ENCODE results near the gene ENOSF1.
A peak's percentile ranks its signal among the peaks of the same experiment; 100 is the strongest.
"Not testable (repeated sequence)": the region's sequence is repeated elsewhere in the genome, so short reads cannot be mapped to it uniquely, and the experiment has no call there.

ENOSF1 gene

DNA sequence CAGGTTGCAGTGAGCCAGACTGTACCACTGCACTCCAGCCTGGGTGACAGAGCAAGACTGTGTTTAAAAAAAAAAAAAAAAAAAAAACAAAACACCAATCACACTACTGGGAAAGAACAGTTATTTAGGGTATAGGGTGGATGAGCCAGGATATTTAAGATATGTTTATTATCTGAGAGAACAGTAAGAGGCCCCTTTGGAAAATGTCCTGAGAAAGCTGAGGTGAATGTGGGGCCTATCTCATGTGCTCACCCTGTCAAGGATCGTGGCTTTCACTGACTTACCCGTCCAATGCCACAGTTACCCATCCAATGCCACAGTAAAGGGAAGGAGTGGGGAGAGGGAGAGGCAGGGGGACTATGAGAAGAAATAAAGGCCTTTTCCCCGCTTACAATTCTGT, 19.9 kb upstream of the ENOSF1 start:
- H3K4me3 ChIP-seq (ENCODE audit: low read depth, low read length), result no peak overlapping the region
- TF ChIP-seq, protein P1, sequence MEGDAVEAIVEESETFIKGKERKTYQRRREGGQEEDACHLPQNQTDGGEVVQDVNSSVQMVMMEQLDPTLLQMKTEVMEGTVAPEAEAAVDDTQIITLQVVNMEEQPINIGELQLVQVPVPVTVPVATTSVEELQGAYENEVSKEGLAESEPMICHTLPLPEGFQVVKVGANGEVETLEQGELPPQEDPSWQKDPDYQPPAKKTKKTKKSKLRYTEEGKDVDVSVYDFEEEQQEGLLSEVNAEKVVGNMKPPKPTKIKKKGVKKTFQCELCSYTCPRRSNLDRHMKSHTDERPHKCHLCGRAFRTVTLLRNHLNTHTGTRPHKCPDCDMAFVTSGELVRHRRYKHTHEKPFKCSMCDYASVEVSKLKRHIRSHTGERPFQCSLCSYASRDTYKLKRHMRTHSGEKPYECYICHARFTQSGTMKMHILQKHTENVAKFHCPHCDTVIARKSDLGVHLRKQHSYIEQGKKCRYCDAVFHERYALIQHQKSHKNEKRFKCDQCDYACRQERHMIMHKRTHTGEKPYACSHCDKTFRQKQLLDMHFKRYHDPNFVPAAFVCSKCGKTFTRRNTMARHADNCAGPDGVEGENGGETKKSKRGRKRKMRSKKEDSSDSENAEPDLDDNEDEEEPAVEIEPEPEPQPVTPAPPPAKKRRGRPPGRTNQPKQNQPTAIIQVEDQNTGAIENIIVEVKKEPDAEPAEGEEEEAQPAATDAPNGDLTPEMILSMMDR (IDR thresholded peaks at IDR 0.05; ENCODE audit: low read depth, low read length), result no peak

DNA sequence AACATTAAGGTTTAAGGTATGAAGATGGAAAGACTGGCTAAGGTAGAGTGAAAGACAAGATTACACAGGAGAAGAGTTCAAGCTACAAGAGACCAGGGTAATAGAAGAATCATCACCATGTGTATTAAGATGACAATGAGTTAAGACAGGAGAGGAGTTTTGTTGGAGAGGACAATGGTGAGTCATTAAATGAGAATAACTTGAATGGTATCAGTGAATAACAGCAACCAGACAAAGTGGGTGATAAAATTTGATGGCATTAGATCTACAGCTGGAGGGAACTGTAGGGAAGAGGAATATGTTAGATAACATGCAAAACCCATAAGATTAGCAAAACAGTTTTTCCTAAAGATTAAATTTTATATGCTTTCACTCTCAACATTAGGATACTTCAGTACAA, 18.8 kb upstream of the ENOSF1 start:
- TF ChIP-seq, protein P1 (IDR thresholded peaks at IDR 0.05; ENCODE audit: low read depth, low read length), result no peak

DNA sequence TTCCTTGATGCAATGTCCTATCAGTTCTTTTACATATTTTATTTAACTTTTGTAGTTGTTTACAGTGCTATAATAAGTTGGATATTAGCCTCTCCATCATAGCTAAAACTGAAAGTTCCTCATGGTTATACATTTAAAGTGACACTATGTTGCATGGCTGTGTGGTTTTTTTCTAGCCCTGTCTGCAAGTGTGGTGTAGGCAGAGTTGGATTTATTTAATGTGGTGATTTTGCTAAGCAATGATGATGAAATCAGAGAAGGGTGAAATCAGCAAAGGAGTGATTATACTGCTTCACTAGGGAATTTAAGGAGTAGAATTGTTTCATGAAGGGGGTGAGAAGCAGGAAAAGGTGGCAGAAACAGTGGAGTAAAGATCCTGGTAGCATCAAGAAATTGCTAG, 18.3 kb upstream of the ENOSF1 start:
- TF ChIP-seq, protein P1 (IDR thresholded peaks at IDR 0.05; ENCODE audit: low read depth, low read length), result no peak

More for the DNA sequence above, 18.8 kb upstream of the ENOSF1 start:
- no peak overlapping the region for H3K4me3 ChIP-seq (ENCODE audit: low read depth, low read length)

DNA sequence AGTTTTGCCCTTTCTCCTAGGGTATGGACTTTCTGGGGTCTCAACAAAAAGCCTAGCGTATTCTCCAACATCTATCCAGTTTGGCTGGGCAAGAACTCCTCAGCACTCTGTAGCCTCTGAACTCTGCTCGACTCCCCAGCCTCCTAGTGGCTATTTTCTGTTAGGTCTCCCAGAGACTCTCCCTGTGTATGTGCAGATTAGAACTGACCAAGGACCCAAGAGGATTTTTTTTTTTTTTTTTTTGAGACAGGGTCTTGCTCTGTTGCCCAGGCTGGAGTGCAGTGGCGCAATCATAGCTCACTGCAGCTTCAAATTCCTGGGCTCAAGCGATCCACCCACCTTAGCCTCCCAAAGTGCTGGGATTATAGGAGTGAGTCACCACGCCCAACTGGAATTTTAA, 17.7 kb upstream of the ENOSF1 start:
- H3K4me3 ChIP-seq (ENCODE audit: low read depth, low read length), result not testable (repeated sequence)
- TF ChIP-seq, protein P1 (IDR thresholded peaks at IDR 0.05; ENCODE audit: low read depth, low read length), result 0 out of 2 replicates have a peak, but pooled peaks have one; percentile 10

More for the DNA sequence above, 18.3 kb upstream of the ENOSF1 start:
- no peak overlapping the region for H3K4me3 ChIP-seq (ENCODE audit: low read depth, low read length)

DNA sequence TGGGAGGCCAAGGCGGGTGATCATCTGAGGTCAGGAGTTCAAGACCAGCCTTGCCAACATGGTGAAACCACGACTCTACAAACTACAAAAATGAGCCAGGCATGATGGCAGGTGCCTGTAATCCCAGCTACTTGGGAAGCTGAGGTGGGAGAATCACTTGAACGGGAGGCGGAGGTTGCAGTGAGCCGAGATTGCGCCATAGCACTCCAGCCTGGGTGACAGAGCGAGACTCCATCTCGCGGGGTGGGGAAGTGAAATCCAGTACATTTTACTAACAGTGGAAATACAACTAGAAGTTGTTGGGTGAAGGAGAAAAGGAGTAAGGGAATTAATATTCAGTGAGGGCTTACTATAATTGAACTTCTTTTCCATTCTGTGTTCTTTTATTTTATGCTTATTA, 13.2 kb upstream of the ENOSF1 start:
- TF ChIP-seq, protein P1 (IDR thresholded peaks at IDR 0.05; ENCODE audit: low read depth, low read length), result no peak
- no peak overlapping the region for H3K4me3 ChIP-seq (ENCODE audit: low read depth, low read length)

DNA sequence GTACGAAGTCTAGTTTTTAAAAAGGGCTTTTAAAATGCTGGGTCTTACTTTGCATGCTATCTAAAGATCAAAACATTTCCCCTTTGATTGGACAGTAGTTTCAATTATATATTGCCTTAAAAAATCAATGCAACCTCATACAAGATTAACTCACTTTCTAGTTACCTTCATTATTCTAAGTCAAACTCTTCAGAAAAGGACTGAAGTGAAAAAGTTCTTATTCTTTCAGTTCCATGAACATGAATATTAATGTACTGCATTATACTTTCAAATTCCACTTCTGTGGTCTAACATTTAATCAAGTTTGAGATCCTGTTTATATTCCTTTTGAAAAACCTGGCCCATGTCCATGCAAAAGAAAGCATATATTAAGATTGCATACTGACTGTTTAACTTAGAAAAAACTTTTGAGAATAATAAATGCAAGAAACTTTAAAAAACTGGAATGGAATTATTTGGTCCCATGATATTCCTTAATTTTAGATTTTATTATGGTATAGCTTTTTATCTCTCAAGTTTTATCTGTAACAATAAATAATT, 11.2 kb upstream of the ENOSF1 start:
- TF ChIP-seq, protein P1 (IDR thresholded peaks at IDR 0.05; ENCODE audit: low read depth, low read length), result no peak
- H3K4me3 ChIP-seq (ENCODE audit: low read depth, low read length), result no peak overlapping the region

DNA sequence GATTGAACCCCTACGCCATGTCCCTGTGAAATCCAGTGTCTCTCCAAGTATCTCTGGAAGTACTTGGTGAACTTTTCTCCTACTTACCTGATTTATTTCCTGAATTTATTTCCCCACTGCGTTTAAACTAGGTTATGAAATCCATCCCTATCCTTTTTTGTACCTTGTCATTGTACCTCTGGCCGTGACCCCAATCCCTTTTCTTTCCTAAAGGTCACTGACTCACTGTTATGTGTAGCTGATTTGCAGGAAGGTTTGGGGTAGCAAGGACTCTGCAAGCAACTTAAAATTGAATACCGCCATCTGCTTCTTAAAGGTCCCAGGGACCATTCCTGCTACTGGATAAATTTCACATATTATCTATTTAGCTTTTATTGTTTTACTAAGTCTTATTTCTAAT, 4.6 kb upstream of the ENOSF1 start:
- TF ChIP-seq, protein P1 (IDR thresholded peaks at IDR 0.05; ENCODE audit: low read depth, low read length), result no peak
- H3K4me3 ChIP-seq (ENCODE audit: low read depth, low read length), result no peak overlapping the region

Measured in WI38 (cell line).